ENCODE measurements around the gene AIFM3. TPM values are rescaled to one million over a fixed set of nuclear protein-coding genes. Genes with fewer than 3 reads are reported as not detected.

AIFM3 gene
- total RNA-seq, 1 donor, result 0.72 TPM

DNA sequence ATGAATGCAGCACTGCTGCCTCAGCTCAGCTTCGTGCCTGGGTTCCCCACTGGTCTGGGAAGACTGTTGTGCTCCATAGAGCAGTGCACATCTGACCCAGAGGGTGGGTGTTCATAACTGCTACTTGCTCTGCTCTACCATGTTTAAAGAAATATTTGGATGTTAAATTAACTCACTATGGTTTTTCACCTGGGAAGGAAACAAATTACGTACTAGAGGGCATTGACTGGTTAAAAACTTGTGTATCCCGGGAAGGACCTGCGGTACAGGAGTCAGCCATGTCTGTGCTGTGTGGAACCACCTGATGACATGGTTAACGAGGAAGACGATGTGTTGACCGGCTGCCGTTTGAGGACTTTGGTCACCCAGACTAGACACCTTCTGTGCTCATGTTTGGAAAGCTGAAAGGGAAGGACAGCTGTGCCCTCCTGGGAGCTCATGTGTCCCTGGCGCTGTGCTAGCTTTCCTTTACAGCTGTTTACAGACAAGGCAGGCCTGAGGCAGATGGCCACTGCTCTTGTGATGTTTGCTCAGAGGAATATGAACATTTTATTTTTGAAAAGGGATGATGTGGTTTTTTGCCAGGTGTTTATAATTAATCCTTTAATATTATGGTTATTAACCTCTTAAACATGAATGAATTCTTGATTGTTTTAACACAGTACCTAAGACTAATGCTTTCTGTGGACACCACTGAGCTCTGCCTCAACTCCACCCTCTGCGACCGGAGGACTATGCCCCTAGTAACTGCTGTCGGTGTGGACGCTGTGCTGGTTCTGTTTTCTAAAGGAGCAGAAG, 14.3 kb upstream of the AIFM3 start:
- peaks cover 46% of the 10 kb centered on the region for H3K36me3 ChIP-seq (ENCODE audit: insufficient read depth, low read length)
- H3K4me2 ChIP-seq (ENCODE audit: insufficient read depth, low read length), result no peak overlapping the region
- H3K27ac ChIP-seq (ENCODE audit: low read depth, low read length), result no peak overlapping the region
- H3K4me3 ChIP-seq (ENCODE audit: insufficient read depth, low read length), result no peak overlapping the region
- no peaks in the 10 kb centered on the region for H3K27me3 ChIP-seq (ENCODE audit: insufficient read depth, low read length)
- H2AFZ ChIP-seq (ENCODE audit: low read length), result no peak overlapping the region
- DNase-seq (ENCODE audit: insufficient read length, low spot score, missing footprints), result peak; percentile 62
- peaks cover 62% of the 10 kb centered on the region for H3K79me2 ChIP-seq (ENCODE audit: insufficient read depth, low read length)
- peaks cover 8% of the 10 kb centered on the region for H3K4me1 ChIP-seq (ENCODE audit: insufficient read depth, low read length)
- H3K9me3 ChIP-seq (ENCODE audit: low read depth, low read length), result no peaks in the 10 kb centered on the region
- H4K20me1 ChIP-seq (ENCODE audit: insufficient read depth, low read length), result peaks cover 50% of the 10 kb centered on the region
- no peak for TF ChIP-seq CTCF (IDR thresholded peaks at IDR 0.05; ENCODE audit: extremely low read depth, low read depth, low read length)

DNA sequence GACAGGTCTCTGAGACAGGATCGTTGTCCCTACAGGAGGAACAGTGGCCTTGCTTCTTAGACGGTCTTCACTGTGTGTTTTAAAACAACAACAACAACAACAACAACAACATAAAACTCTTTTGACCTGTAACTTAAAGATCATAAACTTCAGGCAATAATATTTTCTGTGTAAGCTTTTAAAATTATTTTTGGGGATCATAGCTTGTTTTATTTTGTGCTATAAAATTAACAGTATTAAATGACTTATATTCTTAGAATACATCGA, 13.8 kb upstream of the AIFM3 start:
- H3K79me2 ChIP-seq (ENCODE audit: insufficient read depth, low read length), result peaks cover 56% of the 10 kb centered on the region
- H3K27me3 ChIP-seq (ENCODE audit: insufficient read depth, low read length), result no peaks in the 10 kb centered on the region
- H2AFZ ChIP-seq (ENCODE audit: low read length), result no peak overlapping the region
- peaks cover 49% of the 10 kb centered on the region for H4K20me1 ChIP-seq (ENCODE audit: insufficient read depth, low read length)
- no peaks in the 10 kb centered on the region for H3K9me3 ChIP-seq (ENCODE audit: low read depth, low read length)
- peaks cover 46% of the 10 kb centered on the region for H3K36me3 ChIP-seq (ENCODE audit: insufficient read depth, low read length)
- no peak overlapping the region for H3K4me2 ChIP-seq (ENCODE audit: insufficient read depth, low read length)
- H3K27ac ChIP-seq (ENCODE audit: low read depth, low read length), result no peak overlapping the region
- TF ChIP-seq CTCF (IDR thresholded peaks at IDR 0.05; ENCODE audit: extremely low read depth, low read depth, low read length), result no peak
- no peak for DNase-seq (ENCODE audit: insufficient read length, low spot score, missing footprints)
- no peak overlapping the region for H3K4me3 ChIP-seq (ENCODE audit: insufficient read depth, low read length)
- H3K4me1 ChIP-seq (ENCODE audit: insufficient read depth, low read length), result peaks cover 13% of the 10 kb centered on the region

GRCh38 chr22:20953668-20954500, 13.2 kb upstream of the AIFM3 start:
- no peak for TF ChIP-seq CTCF (IDR thresholded peaks at IDR 0.05; ENCODE audit: extremely low read depth, low read depth, low read length)
- Histone ChIP-seq H4K20me1 (ENCODE audit: insufficient read depth, low read length) (peaks cover 43% of the 10 kb centered on the region), H3K79me2 (ENCODE audit: insufficient read depth, low read length) (peaks cover 50% of the 10 kb centered on the region), H3K9me3 (ENCODE audit: low read depth, low read length) (no peaks in the 10 kb centered on the region), H3K27ac (ENCODE audit: low read depth, low read length) (no peak overlapping the region), H2AFZ (ENCODE audit: low read length) (no peak overlapping the region), H3K36me3 (ENCODE audit: insufficient read depth, low read length) (peaks cover 46% of the 10 kb centered on the region), H3K27me3 (ENCODE audit: insufficient read depth, low read length) (no peaks in the 10 kb centered on the region), H3K4me2 (ENCODE audit: insufficient read depth, low read length) (no peak overlapping the region), H3K4me1 (ENCODE audit: insufficient read depth, low read length) (peaks cover 13% of the 10 kb centered on the region), H3K4me3 (ENCODE audit: insufficient read depth, low read length) (no peak overlapping the region)
- peak; percentile 51 for DNase-seq (ENCODE audit: insufficient read length, low spot score, missing footprints)

- Histone ChIP-seq H3K4me2 (ENCODE audit: insufficient read depth, low read length) (no peak overlapping the region), H2AFZ (ENCODE audit: low read length) (no peak overlapping the region), H3K27ac (ENCODE audit: low read depth, low read length) (no peak overlapping the region), H3K79me2 (ENCODE audit: insufficient read depth, low read length) (peaks cover 34% of the 10 kb centered on the region), H4K20me1 (ENCODE audit: insufficient read depth, low read length) (peaks cover 34% of the 10 kb centered on the region), H3K4me1 (ENCODE audit: insufficient read depth, low read length) (peaks cover 13% of the 10 kb centered on the region), H3K4me3 (ENCODE audit: insufficient read depth, low read length) (no peak overlapping the region), H3K36me3 (ENCODE audit: insufficient read depth, low read length) (peaks cover 32% of the 10 kb centered on the region), H3K27me3 (ENCODE audit: insufficient read depth, low read length) (no peaks in the 10 kb centered on the region), H3K9me3 (ENCODE audit: low read depth, low read length) (no peaks in the 10 kb centered on the region)
- no peak for TF ChIP-seq CTCF (IDR thresholded peaks at IDR 0.05; ENCODE audit: extremely low read depth, low read depth, low read length)
- no peak for DNase-seq (ENCODE audit: insufficient read length, low spot score, missing footprints)
Measured at GRCh38 chr22:20955548-20955947, 11.5 kb upstream of the AIFM3 start.

All from osteoblast (primary cell).